Omental fat pad (tissue), 4 donors: Measurements from ENCODE around the gene FUBP1. TPM values are rescaled to one million over a fixed set of nuclear protein-coding genes. Genes with fewer than 3 reads are reported as not detected.
"Not testable (repeated sequence)": the region's sequence is repeated elsewhere in the genome, so short reads cannot be mapped to it uniquely, and the experiment has no call there.

Experiments
- ATAC-seq: fragments of 150-250 bp; one replicate; pipeline ENCODE4 v1.9.1; 2016; ENCODE audit warnings: mild to moderate bottlenecking, moderate library complexity; ENCODE audit not compliant: low FRiP score
- DNase-seq: peaks from one replicate; pipeline ENCODE4 v3.0.0-alpha.2; 2019; ENCODE audit warnings: low spot score
- total RNA-seq, 4 donors: library from RNA; depleted of rRNA; stranded (reverse); fragments of >200 nt; gene quantifications; one replicate each; pipeline ENCODE4 v1.1.0, GENCODE V29; 2016
- TF ChIP-seq, protein P1 (sequence below), 3 donors: fragments of 450-650 bp; IDR thresholded peaks; one replicate each; pipeline ENCODE4 v1.5.1; 2016 to 2017; ENCODE audit warnings: antibody characterized with exemption in 3 of 3, mild to moderate bottlenecking in 3 of 3, moderate library complexity in 2 of 3

The FUBP1 gene
- total RNA-seq, 4 donors from 2014 or later, result 70.2 to 152 (median 94.4) TPM

- DNase-seq (no peak), ATAC-seq (no peak)
- TF ChIP-seq, protein P1, sequence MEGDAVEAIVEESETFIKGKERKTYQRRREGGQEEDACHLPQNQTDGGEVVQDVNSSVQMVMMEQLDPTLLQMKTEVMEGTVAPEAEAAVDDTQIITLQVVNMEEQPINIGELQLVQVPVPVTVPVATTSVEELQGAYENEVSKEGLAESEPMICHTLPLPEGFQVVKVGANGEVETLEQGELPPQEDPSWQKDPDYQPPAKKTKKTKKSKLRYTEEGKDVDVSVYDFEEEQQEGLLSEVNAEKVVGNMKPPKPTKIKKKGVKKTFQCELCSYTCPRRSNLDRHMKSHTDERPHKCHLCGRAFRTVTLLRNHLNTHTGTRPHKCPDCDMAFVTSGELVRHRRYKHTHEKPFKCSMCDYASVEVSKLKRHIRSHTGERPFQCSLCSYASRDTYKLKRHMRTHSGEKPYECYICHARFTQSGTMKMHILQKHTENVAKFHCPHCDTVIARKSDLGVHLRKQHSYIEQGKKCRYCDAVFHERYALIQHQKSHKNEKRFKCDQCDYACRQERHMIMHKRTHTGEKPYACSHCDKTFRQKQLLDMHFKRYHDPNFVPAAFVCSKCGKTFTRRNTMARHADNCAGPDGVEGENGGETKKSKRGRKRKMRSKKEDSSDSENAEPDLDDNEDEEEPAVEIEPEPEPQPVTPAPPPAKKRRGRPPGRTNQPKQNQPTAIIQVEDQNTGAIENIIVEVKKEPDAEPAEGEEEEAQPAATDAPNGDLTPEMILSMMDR (IDR thresholded peaks at IDR 0.05), result no peak
These were observed 9.0 kb upstream of the FUBP1 start for GRCh38 chr1:77987919-77988318.

DNA sequence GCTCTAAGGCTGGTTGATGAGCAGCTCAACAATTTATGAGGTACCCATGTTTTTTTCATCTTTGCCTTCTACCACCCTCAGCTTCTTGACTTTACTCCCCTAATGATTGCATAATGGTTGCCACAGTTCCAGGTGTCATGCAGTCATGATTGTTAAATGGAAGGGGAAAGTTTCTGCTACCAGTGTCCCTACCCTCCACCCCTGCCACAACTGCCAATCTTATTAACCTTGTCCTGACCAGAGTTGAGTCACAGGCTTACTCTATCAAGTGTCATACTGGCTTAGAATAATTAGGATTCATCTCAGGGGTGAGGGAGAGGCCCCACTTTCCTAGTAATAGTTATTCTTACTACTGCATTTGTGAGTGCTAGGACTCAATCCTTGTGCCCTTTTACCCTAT, 7.9 kb upstream of the FUBP1 start:
- TF ChIP-seq, protein P1 (IDR thresholded peaks at IDR 0.05), result no peak
- ATAC-seq (no peak), DNase-seq (no peak)

- TF ChIP-seq, protein P1 (IDR thresholded peaks at IDR 0.05), result no peak
- ATAC-seq, result no peak
- DNase-seq, result no peak
These were observed 5.8 kb upstream of the FUBP1 start for GRCh38 chr1:77984629-77985028.

DNA sequence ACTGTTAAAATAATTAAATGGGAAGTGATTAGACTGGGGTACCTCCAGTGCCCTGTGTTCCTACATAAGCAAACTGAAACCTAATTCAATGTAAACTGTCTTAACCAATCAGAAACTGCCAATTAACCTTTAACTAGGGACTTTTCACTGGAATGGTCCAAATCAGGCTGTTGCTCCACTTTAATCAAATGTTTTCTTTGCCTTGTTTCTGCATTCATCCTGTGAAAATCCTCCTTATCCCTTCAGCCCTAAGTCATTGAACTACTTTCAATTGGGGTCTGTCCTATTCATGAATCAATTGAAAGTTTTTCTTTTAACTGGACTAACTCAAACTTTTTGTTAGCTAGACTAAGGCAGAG, 5.1 kb upstream of the FUBP1 start:
- no peak for ATAC-seq
- TF ChIP-seq, protein P1 (IDR thresholded peaks at IDR 0.05), result no peak
- no peak for DNase-seq

DNA sequence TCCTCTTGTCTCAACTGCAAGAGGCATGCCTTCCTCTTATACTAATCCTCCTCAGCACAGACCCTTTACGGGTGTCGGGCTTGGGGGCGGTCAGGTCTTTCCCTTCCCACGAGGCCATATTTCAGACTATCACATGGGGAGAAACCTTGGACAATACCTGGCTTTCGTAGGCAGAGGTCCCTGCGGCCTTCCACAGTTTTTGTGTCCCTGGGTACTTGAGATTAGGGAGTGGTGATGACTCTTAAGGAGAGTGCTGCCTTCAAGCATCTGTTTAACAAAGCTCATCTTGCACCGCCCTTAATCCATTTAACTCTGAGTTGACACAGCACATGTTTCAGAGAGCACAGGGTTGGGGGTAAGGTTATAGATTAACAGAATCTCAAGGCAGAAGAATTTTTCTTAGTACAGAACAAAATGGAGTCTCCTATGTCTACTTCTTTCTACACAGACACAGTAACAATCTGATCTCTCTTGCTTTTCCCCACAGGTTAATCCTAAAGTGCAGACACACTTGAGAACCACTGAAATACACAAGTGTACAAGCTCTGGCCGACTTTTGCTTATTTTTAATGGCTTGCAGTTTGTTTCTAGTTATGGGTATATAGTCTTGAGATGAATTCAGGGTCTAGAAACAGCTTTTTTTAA, 4.6 kb upstream of the FUBP1 start:
- not testable (repeated sequence) for ATAC-seq, DNase-seq

GRCh38 chr1:77978293-77978968, 441 bp downstream of the FUBP1 start:
- peak; percentile 32 for DNase-seq
- TF ChIP-seq, protein P1 (IDR thresholded peaks at IDR 0.05), result no peak
- ATAC-seq, result peak; percentile 70

DNA sequence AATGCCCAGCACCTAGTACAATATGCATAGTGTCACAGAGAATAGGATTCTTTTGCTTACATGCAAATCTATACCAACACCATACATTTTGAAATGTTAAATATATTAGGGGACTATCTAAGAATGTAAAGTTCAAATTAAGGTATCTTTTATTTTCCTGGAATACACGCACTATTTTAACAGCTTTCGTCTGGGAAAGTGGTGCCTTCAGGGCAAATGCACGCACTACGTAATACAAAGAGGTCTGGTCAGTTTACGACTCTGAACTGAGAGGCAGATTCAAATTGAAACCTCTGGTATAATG, 931 bp downstream of the FUBP1 start:
- no peak for ATAC-seq

More for the DNA sequence above, 931 bp downstream of the FUBP1 start:
- TF ChIP-seq, protein P1 (IDR thresholded peaks at IDR 0.05), result no peak
- DNase-seq, result no peak
